GM13977 (cell line): ENCODE results near the gene TNFRSF6B.

Source experiments
- DNase-seq: peaks from one replicate; pipeline ENCODE4 v3.0.0; 2012; ENCODE audit warnings: low spot score
- in situ Hi-C: fragments of 300-500 bp; cut with MboI; formaldehyde crosslinking; loops from one replicate; pipeline ENCODE4 v1.12.0; 2022; ENCODE audit warnings: low sequenced_read_pairs, low pct_unique_long_range_greater_than_20kb, mixed read lengths, inconsistent platforms; ENCODE audit not compliant: unreplicated experiment
- TF ChIP-seq, protein P1 (sequence below): IDR thresholded peaks from 2 replicates; pipeline ENCODE4 v1.5.1; 2012; ENCODE audit warnings: mild to moderate bottlenecking, control low read depth; ENCODE audit not compliant: insufficient read depth; ENCODE audit errors: extremely low read depth, missing control alignments

TNFRSF6B gene

GRCh38 chr20:63742381-63743024, 46.1 kb downstream of the TNFRSF6B start:
- DNase-seq = no peak
- TF ChIP-seq, protein P1, sequence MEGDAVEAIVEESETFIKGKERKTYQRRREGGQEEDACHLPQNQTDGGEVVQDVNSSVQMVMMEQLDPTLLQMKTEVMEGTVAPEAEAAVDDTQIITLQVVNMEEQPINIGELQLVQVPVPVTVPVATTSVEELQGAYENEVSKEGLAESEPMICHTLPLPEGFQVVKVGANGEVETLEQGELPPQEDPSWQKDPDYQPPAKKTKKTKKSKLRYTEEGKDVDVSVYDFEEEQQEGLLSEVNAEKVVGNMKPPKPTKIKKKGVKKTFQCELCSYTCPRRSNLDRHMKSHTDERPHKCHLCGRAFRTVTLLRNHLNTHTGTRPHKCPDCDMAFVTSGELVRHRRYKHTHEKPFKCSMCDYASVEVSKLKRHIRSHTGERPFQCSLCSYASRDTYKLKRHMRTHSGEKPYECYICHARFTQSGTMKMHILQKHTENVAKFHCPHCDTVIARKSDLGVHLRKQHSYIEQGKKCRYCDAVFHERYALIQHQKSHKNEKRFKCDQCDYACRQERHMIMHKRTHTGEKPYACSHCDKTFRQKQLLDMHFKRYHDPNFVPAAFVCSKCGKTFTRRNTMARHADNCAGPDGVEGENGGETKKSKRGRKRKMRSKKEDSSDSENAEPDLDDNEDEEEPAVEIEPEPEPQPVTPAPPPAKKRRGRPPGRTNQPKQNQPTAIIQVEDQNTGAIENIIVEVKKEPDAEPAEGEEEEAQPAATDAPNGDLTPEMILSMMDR = no peak
- in situ Hi-C loops = no loop called here

GRCh38 chr20:63743210-63743970, 46.9 kb downstream of the TNFRSF6B start:
- peak; percentile 22 for DNase-seq
- TF ChIP-seq, protein P1 = no peak
- in situ Hi-C loops = no loop called here

- in situ Hi-C loops = no loop called here
- DNase-seq = peak; percentile 26
- TF ChIP-seq, protein P1 = no peak
These were observed 47.7 kb downstream of the TNFRSF6B start for GRCh38 chr20:63744158-63744557.

DNA sequence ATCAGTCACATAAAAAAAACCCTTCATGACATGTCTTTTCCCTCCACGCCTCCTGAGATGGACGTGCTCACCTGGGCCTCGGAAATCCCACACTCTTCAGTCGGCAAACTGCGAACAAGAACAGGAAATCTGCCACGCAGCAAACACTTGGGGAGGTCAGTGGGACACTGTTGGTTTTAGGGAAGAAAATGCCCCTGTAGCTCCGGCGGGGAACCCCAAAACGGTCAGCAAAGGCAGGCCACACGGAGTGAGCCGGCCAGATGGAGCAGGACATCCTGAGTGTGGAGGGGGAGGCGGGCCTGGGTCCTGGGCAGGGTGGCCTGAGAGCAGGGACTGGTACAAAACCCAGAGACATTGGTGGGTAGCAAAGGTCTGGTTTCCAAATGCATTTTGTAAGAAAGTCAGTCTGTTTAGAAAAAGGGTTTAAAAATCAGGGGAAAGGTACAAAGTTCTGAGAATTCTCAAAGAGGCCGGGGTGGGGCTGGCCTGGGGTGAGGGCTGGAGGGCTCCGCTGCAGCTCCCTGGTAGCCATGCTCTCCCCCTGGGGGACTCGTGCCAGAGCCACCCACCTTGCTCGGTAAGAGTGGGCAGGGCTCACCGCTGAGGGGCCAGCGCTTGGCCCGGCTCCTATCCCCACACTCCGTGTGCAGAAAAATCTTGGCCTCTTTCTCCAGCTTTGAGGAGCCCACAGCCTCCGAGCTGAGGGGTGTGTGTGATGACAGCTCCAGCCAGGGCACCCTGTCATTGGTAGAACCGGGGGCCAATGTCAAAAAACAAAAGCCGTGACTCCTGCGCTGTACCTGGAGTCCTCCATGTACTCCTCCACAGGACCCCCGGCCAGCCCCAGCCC, 48.3 kb downstream of the TNFRSF6B start:
- peak; percentile 15 for DNase-seq
- TF ChIP-seq, protein P1 = no peak
- in situ Hi-C loops = no loop called here

- peak; percentile 16 for DNase-seq
- TF ChIP-seq, protein P1 = no peak
- in situ Hi-C loops = no loop called here
These were observed 49.0 kb downstream of the TNFRSF6B start for GRCh38 chr20:63745424-63745805.

DNA sequence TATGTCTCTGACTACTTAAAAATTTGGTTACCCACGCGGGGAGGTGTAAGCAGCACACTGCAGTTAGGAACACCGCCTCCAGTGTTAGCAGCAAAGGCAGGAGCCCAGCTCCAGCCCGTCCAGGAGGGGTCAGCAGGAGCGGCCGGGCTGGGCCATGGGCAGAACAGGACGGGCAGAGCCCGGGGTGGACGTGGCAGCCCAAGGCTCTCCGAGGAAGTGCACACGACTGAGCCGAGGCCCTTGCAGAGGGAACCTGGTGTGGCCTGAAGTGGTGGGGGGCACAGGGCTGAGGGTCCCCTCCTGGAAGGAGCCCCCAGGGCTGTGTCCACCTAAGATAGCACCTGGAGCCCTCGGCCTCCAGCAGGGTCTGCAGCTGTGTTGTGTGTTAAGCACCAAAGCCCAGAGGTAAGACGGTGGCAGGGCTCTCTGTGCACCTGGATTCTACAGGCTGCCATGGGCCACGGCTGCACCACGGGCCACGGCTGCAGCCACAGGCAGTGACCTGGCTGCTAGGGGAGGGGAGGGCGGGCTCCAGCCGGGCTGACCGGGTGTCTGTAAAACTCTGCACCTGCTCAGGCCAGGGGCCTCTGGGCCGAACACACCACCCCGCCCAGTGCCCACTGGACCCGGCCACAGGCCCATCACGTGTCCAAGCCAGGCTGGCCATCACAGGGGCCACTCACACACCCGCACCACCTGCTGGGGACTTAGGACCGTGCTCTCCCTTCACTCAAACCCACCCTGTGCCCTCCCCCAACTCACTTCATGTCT, 49.7 kb downstream of the TNFRSF6B start:
- TF ChIP-seq, protein P1 = no peak
- peak; percentile 30 for DNase-seq
- in situ Hi-C loops = no loop called here
